Progenitor cell of endocrine pancreas (in vitro differentiated cells): ENCODE data around the gene AP2B1. TPM values are rescaled to one million over a fixed set of nuclear protein-coding genes. Genes with fewer than 3 reads are reported as not detected.

Experiments
- DNase-seq: peaks from one replicate; pipeline ENCODE4 v3.0.0; 2021; ENCODE audit warnings: low spot score; ENCODE audit not compliant: unreplicated experiment
- H3K27ac Mint-ChIP-seq: 2 replicates; pipeline ENCODE4 v1.8.0; 2021; ENCODE audit warnings: mild to moderate bottlenecking, moderate library complexity, mixed read lengths
- H3K27me3 Mint-ChIP-seq: 2 replicates; pipeline ENCODE4 v1.8.0; 2021; ENCODE audit warnings: mixed read lengths
- H3K36me3 Mint-ChIP-seq: 2 replicates; pipeline ENCODE4 v1.8.0; 2022; ENCODE audit warnings: mixed read lengths; ENCODE audit not compliant: insufficient read depth
- H3K4me1 Mint-ChIP-seq: 2 replicates; pipeline ENCODE4 v1.8.0; 2021; ENCODE audit warnings: low read depth, mixed read lengths
- H3K4me3 Mint-ChIP-seq: 2 replicates; pipeline ENCODE4 v1.8.0; 2021; ENCODE audit warnings: low read depth, mild to moderate bottlenecking, moderate library complexity, mixed read lengths
- H3K9me3 Mint-ChIP-seq: 2 replicates; pipeline ENCODE4 v1.8.0; 2021; ENCODE audit warnings: low read depth, mixed read lengths
- total RNA-seq: library from RNA; stranded (reverse); gene quantifications from 2 replicates; pipeline ENCODE4 v1.2.1, GENCODE V29; 2021
- TF ChIP-seq, protein P1 (sequence below): fragments of 200-600 bp; sonication (generic); IDR thresholded peaks from one replicate; pipeline ENCODE4 v1.5.0; 2021; ENCODE audit warnings: antibody characterized with exemption, mild to moderate bottlenecking; ENCODE audit not compliant: unreplicated experiment

Gene AP2B1
- total RNA-seq, 1 donor from 2014 or later: 194 TPM

DNA sequence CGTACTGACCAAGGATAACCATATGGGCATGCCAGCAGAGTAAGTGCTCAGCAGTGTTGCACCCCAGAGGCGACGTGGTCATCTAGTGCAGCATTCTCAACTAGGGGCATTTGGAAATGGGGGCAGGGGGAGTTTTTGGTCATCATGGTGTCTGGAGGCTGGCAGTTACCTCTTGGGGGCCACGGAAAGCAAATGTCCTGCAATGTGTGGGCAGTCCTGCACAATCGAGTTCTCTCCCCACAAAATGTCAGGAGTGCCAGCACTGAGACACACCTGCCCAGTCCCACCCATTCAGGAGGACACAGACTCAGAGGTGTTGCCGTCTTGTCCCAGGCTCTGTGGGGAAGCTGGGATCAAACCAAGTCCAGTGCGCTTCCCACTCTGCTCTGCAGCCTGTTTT, 147.3 kb downstream of the AP2B1 start:
- Mint-ChIP-seq H3K27me3 (peaks cover 6% of the 10 kb centered on the region), H3K36me3 (no peaks in the 10 kb centered on the region), H3K4me1 (peaks cover 4% of the 10 kb centered on the region), H3K9me3 (no peaks in the 10 kb centered on the region), H3K27ac (no peak overlapping the region), H3K4me3 (no peak overlapping the region)
- TF ChIP-seq, protein P1, sequence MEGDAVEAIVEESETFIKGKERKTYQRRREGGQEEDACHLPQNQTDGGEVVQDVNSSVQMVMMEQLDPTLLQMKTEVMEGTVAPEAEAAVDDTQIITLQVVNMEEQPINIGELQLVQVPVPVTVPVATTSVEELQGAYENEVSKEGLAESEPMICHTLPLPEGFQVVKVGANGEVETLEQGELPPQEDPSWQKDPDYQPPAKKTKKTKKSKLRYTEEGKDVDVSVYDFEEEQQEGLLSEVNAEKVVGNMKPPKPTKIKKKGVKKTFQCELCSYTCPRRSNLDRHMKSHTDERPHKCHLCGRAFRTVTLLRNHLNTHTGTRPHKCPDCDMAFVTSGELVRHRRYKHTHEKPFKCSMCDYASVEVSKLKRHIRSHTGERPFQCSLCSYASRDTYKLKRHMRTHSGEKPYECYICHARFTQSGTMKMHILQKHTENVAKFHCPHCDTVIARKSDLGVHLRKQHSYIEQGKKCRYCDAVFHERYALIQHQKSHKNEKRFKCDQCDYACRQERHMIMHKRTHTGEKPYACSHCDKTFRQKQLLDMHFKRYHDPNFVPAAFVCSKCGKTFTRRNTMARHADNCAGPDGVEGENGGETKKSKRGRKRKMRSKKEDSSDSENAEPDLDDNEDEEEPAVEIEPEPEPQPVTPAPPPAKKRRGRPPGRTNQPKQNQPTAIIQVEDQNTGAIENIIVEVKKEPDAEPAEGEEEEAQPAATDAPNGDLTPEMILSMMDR: no peak
- DNase-seq: no peak

DNA sequence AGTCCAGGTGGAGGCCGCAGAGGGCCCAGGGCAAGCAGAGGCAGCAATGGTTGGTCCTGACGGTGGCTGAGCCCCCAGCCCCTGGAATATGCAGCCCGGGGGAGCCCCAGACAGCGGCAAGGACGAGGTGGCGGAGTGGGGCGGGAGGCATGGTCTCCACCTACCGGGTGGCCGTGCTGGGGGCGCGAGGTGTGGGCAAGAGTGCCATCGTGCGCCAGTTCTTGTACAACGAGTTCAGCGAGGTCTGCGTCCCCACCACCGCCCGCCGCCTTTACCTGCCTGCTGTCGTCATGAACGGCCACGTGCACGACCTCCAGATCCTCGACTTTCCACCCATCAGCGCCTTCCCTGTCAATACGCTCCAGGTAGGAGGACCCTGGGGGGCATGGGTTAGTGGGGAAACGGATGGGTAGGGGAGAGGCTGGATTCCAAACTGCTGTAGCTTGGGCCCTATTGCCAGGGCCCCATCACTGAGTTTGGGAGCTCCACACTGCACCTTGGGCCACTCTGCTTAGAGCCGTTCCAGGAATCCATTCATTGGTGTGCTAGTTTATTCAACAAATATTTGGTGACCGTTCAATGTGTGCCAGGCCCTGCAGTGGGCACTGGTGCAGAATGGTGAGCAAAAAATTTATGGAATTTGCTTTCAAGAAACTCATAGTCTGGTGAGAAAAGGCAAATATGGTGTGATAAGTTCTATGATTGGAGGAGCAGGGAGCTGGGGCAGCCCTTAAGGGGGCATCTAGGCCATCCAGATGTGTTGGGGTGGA, 148.1 kb downstream of the AP2B1 start:
- H3K4me3 Mint-ChIP-seq: no peak overlapping the region
- TF ChIP-seq, protein P1: no peak
- H3K36me3 Mint-ChIP-seq: peaks cover 1% of the 10 kb centered on the region
- peaks cover 4% of the 10 kb centered on the region for H3K4me1 Mint-ChIP-seq
- DNase-seq: no peak
- no peaks in the 10 kb centered on the region for H3K9me3 Mint-ChIP-seq
- H3K27me3 Mint-ChIP-seq: peaks cover 14% of the 10 kb centered on the region
- H3K27ac Mint-ChIP-seq: no peak overlapping the region

DNA sequence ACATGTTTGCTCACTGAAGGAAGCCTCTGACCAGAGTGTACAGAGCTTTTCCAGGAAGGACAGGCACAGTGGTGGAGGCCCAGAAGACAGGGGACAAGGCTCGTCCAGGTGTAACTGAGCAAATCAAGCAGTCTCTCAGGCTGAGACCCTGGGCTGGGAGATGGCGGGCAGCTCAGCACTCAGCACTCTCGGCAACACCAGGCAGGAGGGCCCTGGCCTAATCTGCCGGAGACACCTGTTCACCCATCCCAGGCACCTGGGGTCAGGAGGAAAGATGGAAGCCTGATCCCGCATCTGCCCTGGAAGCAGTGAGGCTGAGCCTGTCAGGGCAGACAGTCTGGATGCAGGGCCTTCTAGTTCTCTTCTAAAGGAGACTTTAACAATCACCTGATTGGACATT, 149.1 kb downstream of the AP2B1 start:
- TF ChIP-seq, protein P1: no peak
- Mint-ChIP-seq H3K27ac (no peak overlapping the region), H3K36me3 (peaks cover 1% of the 10 kb centered on the region), H3K4me1 (no peaks in the 10 kb centered on the region), H3K27me3 (peaks cover 17% of the 10 kb centered on the region), H3K9me3 (no peaks in the 10 kb centered on the region), H3K4me3 (no peak overlapping the region)
- DNase-seq: no peak

DNA sequence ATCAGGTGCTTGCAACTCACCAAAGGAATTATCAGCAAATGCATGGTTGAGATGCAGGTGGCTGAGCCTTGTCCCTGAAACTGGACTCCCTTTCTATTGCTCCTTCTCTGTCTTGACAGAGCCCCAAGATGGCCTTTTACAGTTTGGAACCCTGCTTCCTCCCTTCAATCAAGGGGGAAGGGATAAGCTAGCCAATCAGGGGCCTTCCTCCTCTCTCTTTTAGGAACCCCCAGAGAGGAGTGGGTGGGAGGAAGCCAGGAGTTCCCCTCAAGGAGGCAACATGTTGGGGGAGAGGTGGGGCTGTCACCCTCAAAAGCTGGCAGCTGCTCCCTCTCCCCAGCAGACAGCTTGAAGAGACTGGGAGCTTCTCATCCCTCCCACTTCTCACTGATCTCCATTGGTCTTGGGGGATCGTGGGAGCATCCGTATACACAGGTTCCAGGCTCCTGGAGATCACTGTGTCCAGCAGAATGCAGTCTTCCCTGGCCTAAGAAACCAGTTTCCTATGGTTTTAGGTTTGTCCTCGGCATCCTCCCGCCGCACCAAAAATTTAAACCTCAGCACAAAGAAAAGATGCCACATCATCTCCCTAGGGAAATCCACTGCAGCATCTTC, 151.5 kb downstream of the AP2B1 start:
- no peaks in the 10 kb centered on the region for H3K9me3 Mint-ChIP-seq
- TF ChIP-seq, protein P1: no peak
- peaks cover 1% of the 10 kb centered on the region for H3K4me1 Mint-ChIP-seq
- no peak for DNase-seq
- H3K4me3 Mint-ChIP-seq: no peak overlapping the region
- H3K27me3 Mint-ChIP-seq: peaks cover 35% of the 10 kb centered on the region
- peaks cover 1% of the 10 kb centered on the region for H3K36me3 Mint-ChIP-seq
- no peak overlapping the region for H3K27ac Mint-ChIP-seq

DNA sequence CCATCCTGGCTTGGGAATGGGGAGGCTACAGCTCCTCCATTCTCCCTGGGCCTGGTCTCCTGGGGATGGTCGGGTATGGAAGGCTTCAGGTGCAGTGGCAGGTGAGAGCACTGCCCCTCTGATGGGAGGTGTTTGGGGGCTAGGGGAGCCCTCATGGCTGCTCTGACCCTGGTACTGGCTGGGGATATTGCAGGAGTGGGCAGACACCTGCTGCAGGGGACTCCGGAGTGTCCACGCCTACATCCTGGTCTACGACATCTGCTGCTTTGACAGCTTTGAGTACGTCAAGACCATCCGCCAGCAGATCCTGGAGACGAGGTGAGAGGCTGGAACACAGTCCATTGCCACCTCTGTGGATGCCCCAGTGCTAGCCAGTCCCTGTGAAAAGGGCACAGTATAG, 153.1 kb downstream of the AP2B1 start:
- H3K36me3 Mint-ChIP-seq: peaks cover 1% of the 10 kb centered on the region
- H3K4me1 Mint-ChIP-seq: peaks cover 1% of the 10 kb centered on the region
- no peaks in the 10 kb centered on the region for H3K9me3 Mint-ChIP-seq
- peaks cover 37% of the 10 kb centered on the region for H3K27me3 Mint-ChIP-seq
- H3K4me3 Mint-ChIP-seq: no peak overlapping the region
- no peak overlapping the region for H3K27ac Mint-ChIP-seq
- TF ChIP-seq, protein P1: no peak
- no peak for DNase-seq
